ENCODE measurements around the gene FMN2.
A peak's percentile ranks its signal among the peaks of the same experiment; 100 is the strongest.

The FMN2 gene

GRCh38 chr1:240491796-240492195, 400.1 kb downstream of the FMN2 start:
- Histone ChIP-seq H3K9me3 (ENCODE audit: control insufficient read depth, low read length) (no peaks in the 10 kb centered on the region), H3K27ac (no peak overlapping the region), H3K27me3 (ENCODE audit: control insufficient read depth, insufficient read depth, low read length) (no peaks in the 10 kb centered on the region), H3K4me2 (ENCODE audit: low read length) (peak overlapping the region; percentile 24), H3K36me3 (ENCODE audit: control insufficient read depth, insufficient read depth, low read length) (no peaks in the 10 kb centered on the region), H3K4me1 (peaks cover 3% of the 10 kb centered on the region), H2AFZ (no peak overlapping the region), H3K9ac (no peak overlapping the region), H3K4me3 (ENCODE audit: low read depth, low read length) (no peak overlapping the region), H3K79me2 (no peaks in the 10 kb centered on the region)
- TF ChIP-seq, protein P1, sequence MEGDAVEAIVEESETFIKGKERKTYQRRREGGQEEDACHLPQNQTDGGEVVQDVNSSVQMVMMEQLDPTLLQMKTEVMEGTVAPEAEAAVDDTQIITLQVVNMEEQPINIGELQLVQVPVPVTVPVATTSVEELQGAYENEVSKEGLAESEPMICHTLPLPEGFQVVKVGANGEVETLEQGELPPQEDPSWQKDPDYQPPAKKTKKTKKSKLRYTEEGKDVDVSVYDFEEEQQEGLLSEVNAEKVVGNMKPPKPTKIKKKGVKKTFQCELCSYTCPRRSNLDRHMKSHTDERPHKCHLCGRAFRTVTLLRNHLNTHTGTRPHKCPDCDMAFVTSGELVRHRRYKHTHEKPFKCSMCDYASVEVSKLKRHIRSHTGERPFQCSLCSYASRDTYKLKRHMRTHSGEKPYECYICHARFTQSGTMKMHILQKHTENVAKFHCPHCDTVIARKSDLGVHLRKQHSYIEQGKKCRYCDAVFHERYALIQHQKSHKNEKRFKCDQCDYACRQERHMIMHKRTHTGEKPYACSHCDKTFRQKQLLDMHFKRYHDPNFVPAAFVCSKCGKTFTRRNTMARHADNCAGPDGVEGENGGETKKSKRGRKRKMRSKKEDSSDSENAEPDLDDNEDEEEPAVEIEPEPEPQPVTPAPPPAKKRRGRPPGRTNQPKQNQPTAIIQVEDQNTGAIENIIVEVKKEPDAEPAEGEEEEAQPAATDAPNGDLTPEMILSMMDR (IDR thresholded peaks at IDR 0.05), result no peak

- H3K79me2 ChIP-seq, result no peaks in the 10 kb centered on the region
- H3K4me2 ChIP-seq (ENCODE audit: low read length), result no peak overlapping the region
- H3K4me1 ChIP-seq, result no peaks in the 10 kb centered on the region
- H3K9me3 ChIP-seq (ENCODE audit: control insufficient read depth, low read length), result no peaks in the 10 kb centered on the region
- TF ChIP-seq, protein P1 (IDR thresholded peaks at IDR 0.05), result no peak
- no peak overlapping the region for H3K4me3 ChIP-seq (ENCODE audit: low read depth, low read length)
- no peaks in the 10 kb centered on the region for H3K36me3 ChIP-seq (ENCODE audit: control insufficient read depth, insufficient read depth, low read length)
- no peak overlapping the region for H3K9ac ChIP-seq
- no peak overlapping the region for H2AFZ ChIP-seq
- H3K27me3 ChIP-seq (ENCODE audit: control insufficient read depth, insufficient read depth, low read length), result no peaks in the 10 kb centered on the region
- H3K27ac ChIP-seq, result no peak overlapping the region
Measured at GRCh38 chr1:240492832-240493440, 401.3 kb downstream of the FMN2 start.

- no peaks in the 10 kb centered on the region for H3K36me3 ChIP-seq (ENCODE audit: control insufficient read depth, insufficient read depth, low read length)
- no peak overlapping the region for H3K27ac ChIP-seq
- no peaks in the 10 kb centered on the region for H3K9me3 ChIP-seq (ENCODE audit: control insufficient read depth, low read length)
- H2AFZ ChIP-seq, result no peak overlapping the region
- no peak overlapping the region for H3K4me2 ChIP-seq (ENCODE audit: low read length)
- H3K4me1 ChIP-seq, result no peaks in the 10 kb centered on the region
- TF ChIP-seq, protein P1 (IDR thresholded peaks at IDR 0.05), result no peak
- no peak overlapping the region for H3K4me3 ChIP-seq (ENCODE audit: low read depth, low read length)
- H3K9ac ChIP-seq, result no peak overlapping the region
- H3K27me3 ChIP-seq (ENCODE audit: control insufficient read depth, insufficient read depth, low read length), result no peaks in the 10 kb centered on the region
- no peaks in the 10 kb centered on the region for H3K79me2 ChIP-seq
Measured at GRCh38 chr1:240495601-240496000, 403.9 kb downstream of the FMN2 start.

DNA sequence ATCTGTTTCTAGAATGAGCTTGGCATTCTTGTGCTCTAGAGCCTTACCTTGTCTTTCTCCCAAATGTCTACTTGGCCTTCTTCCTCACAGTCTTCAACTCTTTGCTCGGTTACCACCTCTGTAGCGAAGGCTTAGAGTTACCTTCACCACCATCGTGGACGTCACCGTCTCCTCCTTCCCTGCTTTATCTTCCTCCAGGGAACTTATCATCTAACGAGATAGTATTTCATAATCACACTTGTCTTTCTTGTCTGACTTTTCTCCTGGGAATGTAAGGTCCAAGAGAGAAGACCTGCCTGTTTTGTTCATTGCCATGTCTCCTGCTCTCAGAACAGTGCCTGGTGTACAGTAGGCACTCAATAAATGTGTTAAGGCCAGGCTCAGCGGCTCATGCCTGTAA, 404.7 kb downstream of the FMN2 start:
- H3K27ac ChIP-seq, result no peak overlapping the region
- H3K4me2 ChIP-seq (ENCODE audit: low read length), result no peak overlapping the region
- H3K4me3 ChIP-seq (ENCODE audit: low read depth, low read length), result no peak overlapping the region
- H3K36me3 ChIP-seq (ENCODE audit: control insufficient read depth, insufficient read depth, low read length), result no peaks in the 10 kb centered on the region
- no peaks in the 10 kb centered on the region for H3K27me3 ChIP-seq (ENCODE audit: control insufficient read depth, insufficient read depth, low read length)
- no peaks in the 10 kb centered on the region for H3K9me3 ChIP-seq (ENCODE audit: control insufficient read depth, low read length)
- no peaks in the 10 kb centered on the region for H3K79me2 ChIP-seq
- TF ChIP-seq, protein P1 (IDR thresholded peaks at IDR 0.05), result no peak
- no peaks in the 10 kb centered on the region for H3K4me1 ChIP-seq
- H3K9ac ChIP-seq, result no peak overlapping the region
- no peak overlapping the region for H2AFZ ChIP-seq

DNA sequence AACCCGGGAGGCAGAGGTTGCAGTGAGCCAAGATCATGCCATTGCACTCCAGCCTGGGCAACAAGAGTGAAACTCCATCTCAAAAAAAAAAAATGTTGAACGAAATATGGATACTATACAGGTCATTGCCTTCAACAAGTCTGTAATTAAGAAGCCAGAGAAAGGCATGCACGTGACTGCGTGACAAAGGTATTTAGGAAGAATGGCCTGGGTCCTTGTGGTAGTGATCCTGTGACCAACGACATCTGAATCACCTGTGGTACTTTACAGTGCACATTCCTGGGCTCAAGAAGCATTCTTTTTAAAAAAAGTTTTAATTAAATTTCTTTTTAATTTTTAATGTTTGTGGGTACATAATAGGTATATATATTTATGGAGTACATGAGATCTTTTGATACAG, 405.3 kb downstream of the FMN2 start:
- no peaks in the 10 kb centered on the region for H3K9me3 ChIP-seq (ENCODE audit: control insufficient read depth, low read length)
- TF ChIP-seq, protein P1 (IDR thresholded peaks at IDR 0.05), result no peak
- H3K36me3 ChIP-seq (ENCODE audit: control insufficient read depth, insufficient read depth, low read length), result no peaks in the 10 kb centered on the region
- H3K27ac ChIP-seq, result no peak overlapping the region
- no peak overlapping the region for H2AFZ ChIP-seq
- no peaks in the 10 kb centered on the region for H3K27me3 ChIP-seq (ENCODE audit: control insufficient read depth, insufficient read depth, low read length)
- no peaks in the 10 kb centered on the region for H3K79me2 ChIP-seq
- H3K4me1 ChIP-seq, result no peaks in the 10 kb centered on the region
- H3K4me2 ChIP-seq (ENCODE audit: low read length), result no peak overlapping the region
- H3K4me3 ChIP-seq (ENCODE audit: low read depth, low read length), result no peak overlapping the region
- H3K9ac ChIP-seq, result no peak overlapping the region
